ENCODE measurements around the gene TANK. TPM values are rescaled to one million over a fixed set of nuclear protein-coding genes. Genes with fewer than 3 reads are reported as not detected.

Gene TANK
- polyA plus RNA-seq, 1 donor from 2014 or later, result 58.1 TPM

GRCh38 chr2:161217597-161218185 lies 57.5 kb downstream of the TANK start:
- no peak overlapping the region for H3K27ac ChIP-seq (ENCODE audit: low read length)
- H2AFZ ChIP-seq (ENCODE audit: low read depth, low read length), result no peak overlapping the region
- TF ChIP-seq RAD21 (conservative IDR thresholded peaks at IDR 0.05), result no peak
- no peak for TF ChIP-seq SMC3 (conservative IDR thresholded peaks at IDR 0.05; ENCODE audit: poor library complexity)
- TF ChIP-seq EP300 (conservative IDR thresholded peaks at IDR 0.05; ENCODE audit: poor library complexity, severe bottlenecking), result no peak
- TF ChIP-seq POLR2AphosphoS5 (IDR thresholded peaks at IDR 0.05), result no peak
- no peak for TF ChIP-seq MXI1 (conservative IDR thresholded peaks at IDR 0.05; ENCODE audit: poor library complexity, severe bottlenecking)
- TF ChIP-seq TAF1 (IDR thresholded peaks at IDR 0.05; ENCODE audit: low read depth), result no peak
- TF ChIP-seq CTCF (IDR thresholded peaks at IDR 0.05; ENCODE audit: poor library complexity, severe bottlenecking), result no peak
- no peaks in the 10 kb centered on the region for H3K79me2 ChIP-seq (replicated peaks; ENCODE audit: insufficient read depth, low read length)
- no peaks in the 10 kb centered on the region for H3F3A ChIP-seq (ENCODE audit: insufficient read depth, low read length, poor library complexity, severe bottlenecking)
- H3K9ac ChIP-seq (ENCODE audit: low read length), result no peak overlapping the region
- no peak overlapping the region for H3K4me3 ChIP-seq (ENCODE audit: low read length)
- H3K36me3 ChIP-seq (ENCODE audit: insufficient read depth, low read length), result no peaks in the 10 kb centered on the region
- H4K20me1 ChIP-seq (ENCODE audit: insufficient read depth), result no peaks in the 10 kb centered on the region
- H3K9me3 ChIP-seq (ENCODE audit: low read length), result no peaks in the 10 kb centered on the region
- no peaks in the 10 kb centered on the region for H3K9me2 ChIP-seq (ENCODE audit: insufficient read depth, low read length)
- H3K4me2 ChIP-seq (ENCODE audit: low read length), result no peak overlapping the region
- H3K27me3 ChIP-seq (ENCODE audit: insufficient read depth, low read depth, low read length), result no peaks in the 10 kb centered on the region

- Histone ChIP-seq H2AFZ (ENCODE audit: low read depth, low read length) (no peak overlapping the region), H3K9me2 (ENCODE audit: insufficient read depth, low read length) (no peaks in the 10 kb centered on the region), H3F3A (ENCODE audit: insufficient read depth, low read length, poor library complexity, severe bottlenecking) (no peaks in the 10 kb centered on the region), H3K9me3 (ENCODE audit: low read length) (no peaks in the 10 kb centered on the region), H3K79me2 (replicated peaks; ENCODE audit: insufficient read depth, low read length) (no peaks in the 10 kb centered on the region), H3K4me2 (ENCODE audit: low read length) (no peak overlapping the region), H3K27me3 (ENCODE audit: insufficient read depth, low read depth, low read length) (no peaks in the 10 kb centered on the region), H3K4me3 (ENCODE audit: low read length) (no peak overlapping the region), H3K36me3 (ENCODE audit: insufficient read depth, low read length) (no peaks in the 10 kb centered on the region), H4K20me1 (ENCODE audit: insufficient read depth) (no peaks in the 10 kb centered on the region), H3K27ac (ENCODE audit: low read length) (no peak overlapping the region), H3K9ac (ENCODE audit: low read length) (no peak overlapping the region)
- TF ChIP-seq SMC3 (conservative IDR thresholded peaks at IDR 0.05; ENCODE audit: poor library complexity) (no peak), TAF1 (IDR thresholded peaks at IDR 0.05; ENCODE audit: low read depth) (no peak)
Observed at GRCh38 chr2:161219211-161219610, 59.0 kb downstream of the TANK start.

GRCh38 chr2:161223139-161223732 lies 63.0 kb downstream of the TANK start:
- H3F3A ChIP-seq (ENCODE audit: insufficient read depth, low read length, poor library complexity, severe bottlenecking), result no peaks in the 10 kb centered on the region

More at GRCh38 chr2:161223139-161223732, 63.0 kb downstream of the TANK start:
- H3K36me3 ChIP-seq (ENCODE audit: insufficient read depth, low read length), result no peaks in the 10 kb centered on the region
- no peaks in the 10 kb centered on the region for H3K79me2 ChIP-seq (replicated peaks; ENCODE audit: insufficient read depth, low read length)
- no peaks in the 10 kb centered on the region for H4K20me1 ChIP-seq (ENCODE audit: insufficient read depth)
- H3K27me3 ChIP-seq (ENCODE audit: insufficient read depth, low read depth, low read length), result no peaks in the 10 kb centered on the region
- no peaks in the 10 kb centered on the region for H3K9me3 ChIP-seq (ENCODE audit: low read length)
- no peak overlapping the region for H3K27ac ChIP-seq (ENCODE audit: low read length)
- H3K9ac ChIP-seq (ENCODE audit: low read length), result no peak overlapping the region
- no peak overlapping the region for H2AFZ ChIP-seq (ENCODE audit: low read depth, low read length)
- no peaks in the 10 kb centered on the region for H3K9me2 ChIP-seq (ENCODE audit: insufficient read depth, low read length)
- no peak for TF ChIP-seq EZH2 (IDR thresholded peaks at IDR 0.05; ENCODE audit: borderline replicate concordance, insufficient read depth, low read length, poor library complexity, severe bottlenecking)
- peak; percentile 88 for TF ChIP-seq SMC3 (conservative IDR thresholded peaks at IDR 0.05; ENCODE audit: poor library complexity)
- TF ChIP-seq EP300 (conservative IDR thresholded peaks at IDR 0.05; ENCODE audit: poor library complexity, severe bottlenecking), result no peak
- peak; percentile 85 for TF ChIP-seq RAD21 (conservative IDR thresholded peaks at IDR 0.05)
- no peak for TF ChIP-seq MXI1 (conservative IDR thresholded peaks at IDR 0.05; ENCODE audit: poor library complexity, severe bottlenecking)
- no peak for TF ChIP-seq POLR2AphosphoS5 (IDR thresholded peaks at IDR 0.05)
- no peak for TF ChIP-seq TAF1 (IDR thresholded peaks at IDR 0.05; ENCODE audit: low read depth)
- peak; percentile 84 for TF ChIP-seq CTCF (IDR thresholded peaks at IDR 0.05; ENCODE audit: poor library complexity, severe bottlenecking)
- no peak for TF ChIP-seq REST (IDR thresholded peaks at IDR 0.05; ENCODE audit: borderline replicate concordance)
- no peak overlapping the region for H3K4me3 ChIP-seq (ENCODE audit: low read length)
- no peak overlapping the region for H3K4me2 ChIP-seq (ENCODE audit: low read length)
